ENCODE results near the gene MIS18A. TPM values are rescaled to one million over a fixed set of nuclear protein-coding genes. Genes with fewer than 3 reads are reported as not detected.

The MIS18A gene
- total RNA-seq, 1 experiment from 2014 or later = 17.5 TPM

DNA sequence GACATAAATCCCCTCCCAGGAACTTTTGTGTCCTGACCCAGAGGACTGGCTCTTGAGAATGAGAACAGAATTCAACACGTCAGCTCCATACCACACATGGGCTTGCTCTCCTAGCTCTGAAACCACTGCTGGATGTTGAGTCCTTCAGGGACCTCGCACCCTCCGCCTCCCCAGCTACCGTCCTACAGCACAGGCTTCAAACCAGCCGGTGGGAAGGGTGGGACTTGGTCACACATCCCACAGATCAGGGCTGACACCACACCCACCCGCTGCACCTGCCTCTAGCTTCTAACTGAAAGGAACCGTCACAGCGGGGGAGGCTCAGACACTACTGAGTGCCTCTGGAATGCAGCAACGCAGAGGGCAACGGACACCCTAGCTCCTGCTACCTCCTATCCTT, 43.8 kb upstream of the MIS18A start:
- H3F3A ChIP-seq (ENCODE audit: insufficient read depth, low read depth) = no peaks in the 10 kb centered on the region
- H3K36me3 ChIP-seq (ENCODE audit: low read depth) = peaks cover 5% of the 10 kb centered on the region; the same call in 1 of the 2 replicates
- H3K27me3 ChIP-seq (ENCODE audit: insufficient read depth, low read depth) = no peaks in the 10 kb centered on the region
- H3K9me3 ChIP-seq (ENCODE audit: insufficient read depth, low read depth) = no peaks in the 10 kb centered on the region
- BruUV-seq (replicated peaks) = no TSS peak
- no peak for DNase-seq
- TF ChIP-seq, protein P1, sequence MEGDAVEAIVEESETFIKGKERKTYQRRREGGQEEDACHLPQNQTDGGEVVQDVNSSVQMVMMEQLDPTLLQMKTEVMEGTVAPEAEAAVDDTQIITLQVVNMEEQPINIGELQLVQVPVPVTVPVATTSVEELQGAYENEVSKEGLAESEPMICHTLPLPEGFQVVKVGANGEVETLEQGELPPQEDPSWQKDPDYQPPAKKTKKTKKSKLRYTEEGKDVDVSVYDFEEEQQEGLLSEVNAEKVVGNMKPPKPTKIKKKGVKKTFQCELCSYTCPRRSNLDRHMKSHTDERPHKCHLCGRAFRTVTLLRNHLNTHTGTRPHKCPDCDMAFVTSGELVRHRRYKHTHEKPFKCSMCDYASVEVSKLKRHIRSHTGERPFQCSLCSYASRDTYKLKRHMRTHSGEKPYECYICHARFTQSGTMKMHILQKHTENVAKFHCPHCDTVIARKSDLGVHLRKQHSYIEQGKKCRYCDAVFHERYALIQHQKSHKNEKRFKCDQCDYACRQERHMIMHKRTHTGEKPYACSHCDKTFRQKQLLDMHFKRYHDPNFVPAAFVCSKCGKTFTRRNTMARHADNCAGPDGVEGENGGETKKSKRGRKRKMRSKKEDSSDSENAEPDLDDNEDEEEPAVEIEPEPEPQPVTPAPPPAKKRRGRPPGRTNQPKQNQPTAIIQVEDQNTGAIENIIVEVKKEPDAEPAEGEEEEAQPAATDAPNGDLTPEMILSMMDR (conservative IDR thresholded peaks at IDR 0.05) = no peak
- no peak for TF ChIP-seq EZH2 (IDR thresholded peaks at IDR 0.05; ENCODE audit: low read depth)
- H3K4me1 ChIP-seq (replicated peaks; ENCODE audit: insufficient read depth) = no peaks in the 10 kb centered on the region
- H4K20me1 ChIP-seq (ENCODE audit: insufficient read depth) = no peaks in the 10 kb centered on the region
- H3K9me2 ChIP-seq (ENCODE audit: insufficient read depth) = no peaks in the 10 kb centered on the region
- intact Hi-C loops (cut with micrococcal nuclease; ENCODE audit: unreplicated experiment) = no loop called here
- ChIA-PET POLR2A (ENCODE audit: unreplicated experiment) (no interaction called here), CTCF (no interaction called here)
- H3K4me3 ChIP-seq = no peak overlapping the region
- H3K4me2 ChIP-seq = no peak overlapping the region
- H3K27ac ChIP-seq = no peak overlapping the region
- H2AFZ ChIP-seq = no peak overlapping the region
- no peaks in the 10 kb centered on the region for H3K79me2 ChIP-seq (ENCODE audit: low read depth)

DNA sequence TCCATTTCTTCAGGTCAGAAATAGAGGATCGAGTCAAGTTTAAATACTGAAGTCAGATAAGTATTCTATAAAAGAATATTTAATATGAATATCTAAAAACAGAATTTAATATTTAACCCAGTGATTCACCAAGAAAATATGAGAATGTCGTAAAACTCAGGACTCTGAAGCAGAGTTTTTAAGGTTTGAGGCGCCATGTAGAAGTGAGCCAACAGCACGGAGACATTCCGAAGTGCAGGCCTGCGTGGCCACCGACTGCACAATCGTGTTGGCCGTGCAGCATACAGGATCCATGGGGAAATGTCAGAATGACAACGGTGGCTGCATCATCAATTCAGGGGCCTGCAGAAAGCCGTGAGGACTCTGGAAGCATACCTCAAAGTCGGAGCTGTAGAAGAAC, 43.3 kb upstream of the MIS18A start:
- BruUV-seq (replicated peaks) = no TSS peak
- Histone ChIP-seq H3K79me2 (ENCODE audit: low read depth) (no peaks in the 10 kb centered on the region), H3K27me3 (ENCODE audit: insufficient read depth, low read depth) (no peaks in the 10 kb centered on the region), H3K4me3 (no peak overlapping the region), H3K9me2 (ENCODE audit: insufficient read depth) (no peaks in the 10 kb centered on the region), H3K36me3 (ENCODE audit: low read depth) (peaks cover 5% of the 10 kb centered on the region; the same call in 1 of the 2 replicates), H3K4me1 (replicated peaks; ENCODE audit: insufficient read depth) (no peaks in the 10 kb centered on the region), H3F3A (ENCODE audit: insufficient read depth, low read depth) (no peaks in the 10 kb centered on the region), H3K4me2 (no peak overlapping the region), H2AFZ (no peak overlapping the region), H3K9me3 (ENCODE audit: insufficient read depth, low read depth) (no peaks in the 10 kb centered on the region), H3K27ac (no peak overlapping the region), H4K20me1 (ENCODE audit: insufficient read depth) (no peaks in the 10 kb centered on the region)
- intact Hi-C loops (cut with micrococcal nuclease; ENCODE audit: unreplicated experiment) = no loop called here
- POLR2A ChIA-PET (ENCODE audit: unreplicated experiment) = no interaction called here
- CTCF ChIA-PET = no interaction called here
- TF ChIP-seq, protein P1 (conservative IDR thresholded peaks at IDR 0.05) = no peak
- no peak for TF ChIP-seq EZH2 (IDR thresholded peaks at IDR 0.05; ENCODE audit: low read depth)
- no peak for DNase-seq

DNA sequence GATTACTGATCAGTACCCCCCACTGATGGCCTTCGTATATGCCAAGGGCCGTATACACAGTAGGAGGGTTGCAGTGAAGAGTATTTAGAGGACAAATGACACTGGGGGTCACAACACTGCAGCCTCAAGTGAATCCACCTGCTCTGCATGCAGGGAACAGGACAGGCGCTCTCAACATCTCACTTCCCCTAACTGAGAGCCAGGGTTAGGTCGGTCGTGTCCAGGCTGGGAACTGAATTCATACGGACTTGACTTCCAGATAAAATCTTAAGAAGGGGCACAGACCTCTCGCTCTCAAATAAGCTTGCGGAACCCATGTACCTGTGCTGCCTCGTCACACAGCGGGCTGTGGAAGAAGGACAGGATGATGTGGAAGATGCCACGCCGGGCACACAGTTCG, 42.6 kb upstream of the MIS18A start:
- H2AFZ ChIP-seq = no peak overlapping the region
- H3K9me3 ChIP-seq (ENCODE audit: insufficient read depth, low read depth) = no peaks in the 10 kb centered on the region
- no peaks in the 10 kb centered on the region for H3K4me1 ChIP-seq (replicated peaks; ENCODE audit: insufficient read depth)
- ChIA-PET POLR2A (ENCODE audit: unreplicated experiment) (no interaction called here), CTCF (no interaction called here)
- H3K4me3 ChIP-seq = no peak overlapping the region
- BruUV-seq (replicated peaks) = no TSS peak
- no peaks in the 10 kb centered on the region for H4K20me1 ChIP-seq (ENCODE audit: insufficient read depth)
- intact Hi-C loops (cut with micrococcal nuclease; ENCODE audit: unreplicated experiment) = no loop called here
- H3K36me3 ChIP-seq (ENCODE audit: low read depth) = peaks cover 5% of the 10 kb centered on the region; the same call in 1 of the 2 replicates
- no peak for DNase-seq
- H3K79me2 ChIP-seq (ENCODE audit: low read depth) = no peaks in the 10 kb centered on the region
- H3K27ac ChIP-seq = no peak overlapping the region
- H3K27me3 ChIP-seq (ENCODE audit: insufficient read depth, low read depth) = no peaks in the 10 kb centered on the region
- H3F3A ChIP-seq (ENCODE audit: insufficient read depth, low read depth) = no peaks in the 10 kb centered on the region
- no peak overlapping the region for H3K4me2 ChIP-seq
- no peak for TF ChIP-seq EZH2 (IDR thresholded peaks at IDR 0.05; ENCODE audit: low read depth)
- TF ChIP-seq, protein P1 (conservative IDR thresholded peaks at IDR 0.05) = no peak
- no peaks in the 10 kb centered on the region for H3K9me2 ChIP-seq (ENCODE audit: insufficient read depth)
